Coronary artery (tissue), 2 donors: ENCODE data around the gene ERN1.
A peak's percentile ranks its signal among the peaks of the same experiment; 100 is the strongest.

Experiments used
- DNase-seq: peaks from one replicate; pipeline ENCODE4 v3.0.0-alpha.2; 2017; ENCODE audit warnings: low spot score
- H3K27ac ChIP-seq, 2 donors: fragments of 200-600 bp; sonication (generic); one replicate each; pipeline ENCODE4 v1.5.1; 2016 to 2019
- H3K4me3 ChIP-seq: fragments of 200-600 bp; sonication (generic); 2 replicates; pipeline ENCODE4 v1.5.1; 2016; ENCODE audit warnings: mild to moderate bottlenecking, moderate library complexity
- TF ChIP-seq, protein P1 (sequence below): fragments of 200-600 bp; sonication (generic); IDR thresholded peaks from one replicate; pipeline ENCODE4 v1.5.1; 2019; ENCODE audit warnings: antibody characterized with exemption

ERN1 gene

DNA sequence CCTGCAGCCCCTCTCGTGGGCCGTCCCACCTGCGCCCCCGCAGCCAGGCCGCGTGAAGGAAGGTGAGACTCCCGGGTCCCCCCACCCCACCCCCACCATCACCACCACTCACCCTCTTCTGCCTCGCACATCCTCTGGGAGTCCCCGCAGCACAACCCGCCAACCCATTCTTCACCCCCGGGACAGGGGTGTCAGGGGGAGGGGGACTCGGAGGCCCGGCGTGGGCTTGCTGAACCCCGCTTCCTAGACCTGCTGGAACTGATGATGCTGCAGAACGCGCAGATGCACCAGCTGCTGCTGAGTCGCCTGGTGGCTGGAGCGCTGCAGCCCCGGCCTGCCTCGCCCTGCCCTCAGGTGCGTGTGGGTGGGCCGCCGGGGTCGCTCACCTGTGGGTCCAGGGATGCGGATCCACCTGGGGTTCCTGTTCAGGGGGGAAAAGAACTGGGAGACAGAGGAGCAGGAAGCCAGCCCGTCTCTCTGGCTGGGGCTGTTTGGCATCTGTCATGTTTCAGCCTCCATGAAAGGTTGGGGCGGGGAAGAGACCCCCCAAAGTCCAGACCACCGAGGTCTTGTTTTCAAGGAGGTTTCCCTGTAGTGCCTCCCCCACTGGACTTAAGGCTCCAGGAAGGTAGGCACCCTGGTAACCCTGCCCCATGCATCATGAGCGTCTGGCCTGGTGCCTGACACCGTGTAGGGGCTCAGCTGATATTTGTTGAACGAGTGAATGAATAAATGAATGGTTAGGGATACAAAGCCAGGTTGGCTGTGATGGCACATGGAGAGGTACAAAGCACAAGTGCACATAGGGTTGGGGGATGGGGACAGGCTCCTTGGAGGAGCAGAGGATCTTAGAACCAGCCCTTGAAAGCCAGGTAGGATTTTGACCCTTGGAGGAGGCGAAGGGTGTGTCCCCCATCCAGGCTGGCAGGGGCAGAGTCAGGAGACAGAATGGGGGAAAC is 130.9 kb downstream of the ERN1 start:
- TF ChIP-seq, protein P1, sequence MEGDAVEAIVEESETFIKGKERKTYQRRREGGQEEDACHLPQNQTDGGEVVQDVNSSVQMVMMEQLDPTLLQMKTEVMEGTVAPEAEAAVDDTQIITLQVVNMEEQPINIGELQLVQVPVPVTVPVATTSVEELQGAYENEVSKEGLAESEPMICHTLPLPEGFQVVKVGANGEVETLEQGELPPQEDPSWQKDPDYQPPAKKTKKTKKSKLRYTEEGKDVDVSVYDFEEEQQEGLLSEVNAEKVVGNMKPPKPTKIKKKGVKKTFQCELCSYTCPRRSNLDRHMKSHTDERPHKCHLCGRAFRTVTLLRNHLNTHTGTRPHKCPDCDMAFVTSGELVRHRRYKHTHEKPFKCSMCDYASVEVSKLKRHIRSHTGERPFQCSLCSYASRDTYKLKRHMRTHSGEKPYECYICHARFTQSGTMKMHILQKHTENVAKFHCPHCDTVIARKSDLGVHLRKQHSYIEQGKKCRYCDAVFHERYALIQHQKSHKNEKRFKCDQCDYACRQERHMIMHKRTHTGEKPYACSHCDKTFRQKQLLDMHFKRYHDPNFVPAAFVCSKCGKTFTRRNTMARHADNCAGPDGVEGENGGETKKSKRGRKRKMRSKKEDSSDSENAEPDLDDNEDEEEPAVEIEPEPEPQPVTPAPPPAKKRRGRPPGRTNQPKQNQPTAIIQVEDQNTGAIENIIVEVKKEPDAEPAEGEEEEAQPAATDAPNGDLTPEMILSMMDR, result no peak
- H3K4me3 ChIP-seq, result peak overlapping the region; percentile 73
- H3K27ac ChIP-seq, result peak overlapping the region in 1 of 2 donors; percentile 26
- DNase-seq, result no peak

DNA sequence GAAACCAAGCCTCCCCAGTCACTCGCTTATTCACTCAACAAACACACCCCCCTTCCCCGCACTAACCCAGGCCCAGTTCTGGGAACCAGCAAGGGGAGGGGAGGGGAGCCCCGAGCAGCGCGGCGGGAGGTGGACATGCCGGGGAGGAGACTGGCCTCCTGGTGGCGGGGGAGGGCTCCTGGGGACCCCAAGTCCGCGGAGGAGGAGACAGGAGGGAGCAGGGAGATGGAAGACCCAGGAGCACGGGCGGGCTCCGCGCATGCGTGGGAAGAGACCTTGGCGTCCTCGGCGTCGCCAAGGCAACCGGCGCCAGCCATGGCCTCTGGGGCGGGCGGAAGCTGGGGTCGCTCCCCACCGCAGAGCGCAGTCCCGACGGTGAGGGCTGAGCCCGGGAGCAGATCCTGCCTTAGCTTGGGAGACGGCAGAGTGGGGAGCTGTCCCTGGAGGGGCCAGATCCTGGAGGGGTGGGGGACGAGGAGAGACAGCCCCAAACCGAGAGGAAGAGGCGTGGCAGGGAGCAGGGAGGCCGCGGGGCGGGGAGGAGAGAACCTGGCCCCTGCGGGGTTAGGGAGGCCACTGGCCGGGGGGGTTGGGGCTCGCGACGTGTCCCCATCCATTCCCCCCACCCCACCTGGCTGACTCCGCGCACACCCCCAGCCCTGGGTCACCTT is 131.8 kb downstream of the ERN1 start, which contains the start of gene PRR29:
Gene PRR29 (plus strand): TSS at position 302 of the 671 bp plus-strand sequence. CDS start 14 bp downstream, at position 316.
- TF ChIP-seq, protein P1, result no peak
- DNase-seq, result no peak
- H3K27ac ChIP-seq, result peak within 1 kb of the TSS in 1 of 2 donors; percentile 26
- peak within 1 kb of the TSS; percentile 73 for H3K4me3 ChIP-seq

DNA sequence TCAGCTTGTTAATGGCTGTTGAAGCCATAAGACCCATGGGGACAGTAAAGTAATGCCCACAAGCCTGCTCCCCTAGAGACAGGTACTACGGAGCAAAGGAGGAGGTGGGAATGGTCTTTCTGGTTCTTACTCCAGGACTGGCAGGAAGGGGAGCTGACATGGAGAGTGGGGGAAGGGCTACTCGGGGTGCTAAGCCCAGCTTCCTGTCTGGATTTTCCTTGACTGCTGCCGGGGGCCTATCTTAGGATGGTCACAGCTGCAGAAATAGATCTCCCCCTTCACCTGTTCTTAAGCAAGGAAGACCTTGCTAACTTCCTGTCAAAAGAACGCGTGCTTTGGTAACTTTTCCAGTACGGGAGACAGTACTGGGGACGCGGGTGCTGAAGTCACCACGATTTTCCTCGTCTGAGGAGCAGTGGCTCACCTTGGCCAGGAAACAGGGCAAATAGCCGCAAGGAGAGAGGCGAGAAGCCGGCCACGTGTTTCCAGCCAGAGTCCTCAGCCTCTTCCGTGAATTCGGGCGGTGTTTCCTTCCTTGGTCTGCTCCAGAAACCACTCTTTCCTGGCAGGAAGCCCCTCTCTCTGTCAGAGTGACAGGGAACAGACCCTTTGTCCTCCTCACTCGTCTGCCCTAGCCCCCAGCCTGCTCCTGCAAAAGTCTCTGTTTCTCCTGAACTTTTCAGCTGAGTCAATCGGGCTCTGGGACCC is 132.4 kb downstream of the ERN1 start:
- Histone ChIP-seq H3K4me3 (peak overlapping the region; percentile 73), H3K27ac (peak overlapping the region in 1 of 2 donors; percentile 26)
- TF ChIP-seq, protein P1, result no peak
- DNase-seq, result no peak

DNA sequence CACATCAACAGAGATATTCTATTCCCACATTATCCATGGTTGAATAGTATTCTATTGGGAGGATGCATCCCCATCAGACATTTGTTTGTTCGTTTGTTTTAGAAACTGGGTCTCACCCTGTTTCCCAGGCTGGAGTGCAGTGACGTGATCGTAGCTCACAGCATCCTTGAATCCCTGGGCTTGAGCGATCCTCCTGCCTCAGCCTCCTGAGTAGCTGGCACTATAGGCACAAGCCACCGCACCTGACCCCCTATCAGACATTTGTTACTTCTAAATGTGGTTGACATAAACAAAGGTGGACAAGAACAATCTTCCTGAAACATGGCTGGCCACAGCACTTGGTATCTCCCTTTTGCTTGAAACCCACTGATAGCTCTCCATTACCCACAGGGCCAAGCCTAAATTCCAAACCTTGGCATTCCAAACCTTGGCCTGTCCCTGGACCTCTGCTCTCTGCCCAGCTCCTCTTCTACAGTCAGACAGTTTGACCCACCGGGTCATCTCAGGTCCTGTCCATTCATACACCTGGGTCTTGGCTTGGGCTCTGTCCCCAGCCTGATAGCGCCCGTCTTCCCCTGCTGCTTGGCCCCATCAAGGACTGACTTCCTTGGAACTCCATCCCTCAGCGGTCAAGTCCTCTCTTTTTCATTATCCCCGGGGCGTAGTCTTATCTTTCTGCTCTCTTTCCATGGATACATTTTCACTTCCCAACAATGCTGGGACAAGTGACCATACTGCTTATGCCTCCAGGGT is 133.3 kb downstream of the ERN1 start:
- Histone ChIP-seq H3K4me3 (no peak overlapping the region), H3K27ac (no peak overlapping the region)
- TF ChIP-seq, protein P1, result no peak
- no peak for DNase-seq

DNA sequence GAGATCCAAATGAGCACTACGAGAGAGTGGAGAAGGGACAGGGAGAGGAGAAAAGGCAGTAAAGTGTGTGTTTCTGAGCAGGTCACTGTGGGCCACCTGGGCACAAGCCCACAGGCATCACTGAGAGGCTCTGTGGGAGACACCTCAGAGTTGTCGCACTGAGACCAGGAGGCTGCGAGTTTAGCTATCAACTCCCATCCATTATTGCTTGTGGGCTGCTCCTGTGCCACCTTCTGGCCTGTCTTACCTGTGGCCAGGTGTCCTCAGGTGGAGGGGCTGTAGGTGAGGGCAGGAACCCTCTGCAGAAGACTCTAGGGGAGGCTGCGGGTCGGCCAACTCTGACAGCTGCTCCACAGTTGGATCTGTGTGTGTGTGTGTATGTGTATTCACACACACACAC is 134.3 kb downstream of the ERN1 start:
- no peak overlapping the region for H3K4me3 ChIP-seq
- H3K27ac ChIP-seq, result no peak overlapping the region
- DNase-seq, result no peak
- TF ChIP-seq, protein P1, result no peak

DNA sequence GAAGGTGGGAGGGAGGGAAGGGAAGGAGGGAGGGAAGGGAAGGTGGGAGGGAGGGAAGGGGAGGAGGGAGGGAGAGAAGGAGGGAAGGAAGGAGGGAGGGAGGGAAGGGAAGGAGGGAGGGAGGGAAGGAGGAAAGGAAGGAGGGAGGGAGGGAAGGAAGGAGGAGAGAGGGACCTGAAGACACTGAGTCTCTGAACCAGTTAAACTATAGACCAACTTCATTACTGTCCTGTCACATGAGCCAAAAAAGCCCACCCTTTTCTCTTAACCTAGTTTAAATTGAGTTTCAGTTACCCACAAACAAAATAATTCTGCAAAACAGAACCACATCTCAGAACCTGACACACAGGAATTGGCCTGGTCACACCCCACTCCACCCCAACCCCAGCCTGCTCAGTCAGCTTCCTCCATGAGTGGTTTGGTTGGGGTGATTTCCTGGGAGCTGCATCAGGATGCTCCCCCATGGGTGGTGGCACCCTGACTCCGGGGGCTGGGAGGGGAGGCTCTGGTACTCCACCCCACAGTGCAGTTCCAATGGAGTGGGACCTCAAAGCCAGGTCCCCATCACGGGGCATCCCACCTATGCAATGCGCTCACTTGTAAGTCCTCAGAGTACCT is 136.5 kb downstream of the ERN1 start:
- no peak overlapping the region for H3K4me3 ChIP-seq
- DNase-seq, result peak; percentile 64
- H3K27ac ChIP-seq, result no peak overlapping the region
- TF ChIP-seq, protein P1, result no peak
